Psoas muscle (tissue), 8 donors: ENCODE measurements around the gene WDR93. TPM values are rescaled to one million over a fixed set of nuclear protein-coding genes. Genes with fewer than 3 reads are reported as not detected.
A peak's percentile ranks its signal among the peaks of the same experiment; 100 is the strongest.

Source experiments
- ATAC-seq, 4 donors: fragments of 200-7000 bp; cut with Tn5 transposase; one replicate each; pipeline ENCODE4 v1.9.1; 2020; ENCODE audit warnings: moderate library complexity in 3 of 4, mild to moderate bottlenecking in 2 of 4
- DNase-seq, 2 donors: peaks; one replicate each; pipeline ENCODE4 v3.0.0-alpha.2; 2020
- H3K27ac ChIP-seq: fragments of 200-600 bp; one replicate; pipeline ENCODE4 v1.8.0; 2022
- H3K27me3 ChIP-seq, 3 donors: fragments of 200-600 bp in 1 of 3; one replicate each; pipeline versions ENCODE4 v1.6.1 to v1.8.0; 2013 to 2022; ENCODE audit warnings: low read length in 2 of 3, mild to moderate bottlenecking in 2 of 3, moderate library complexity in 1 of 3; ENCODE audit not compliant: insufficient read depth in 3 of 3
- H3K36me3 ChIP-seq, 2 donors: fragments of 200-600 bp in 1 of 2; one replicate each; pipeline versions ENCODE4 v1.6.1 to v1.8.0; 2013 to 2022; ENCODE audit warnings: low read depth in 1 of 2, mild to moderate bottlenecking in 1 of 2, moderate library complexity in 1 of 2; ENCODE audit not compliant: insufficient read depth in 1 of 2
- H3K4me1 ChIP-seq: fragments of 200-600 bp; one replicate; pipeline ENCODE4 v1.8.0; 2022
- H3K4me3 ChIP-seq: fragments of 200-600 bp; one replicate; pipeline ENCODE4 v1.8.0; 2022; ENCODE audit warnings: mild to moderate bottlenecking
- H3K9me3 ChIP-seq: fragments of 200-600 bp; one replicate; pipeline ENCODE4 v1.8.0; 2022
- WGBS, 3 donors: extraction: QIAGEN DNeasy Blood & Tissue Kit; methylation state at CpG; one replicate each; pipeline versions ENCODE4 v1.1.6 to v1.1.7; 2013; 5-methylcytosine and 5-hydroxymethylcytosine counted together
- intact Hi-C, 2 donors: fragments of 100-400 bp; cut with DNase I; formaldehyde crosslinking; loops; one replicate each; pipeline versions ENCODE4 v1.11.0 to v1.14.2; 2022
- polyA plus RNA-seq, 3 donors: library from polyadenylated mRNA; stranded (reverse); fragments of 200-250 nt; gene quantifications; one replicate each; pipeline ENCODE4 v1.2.3, GENCODE V29; 2013
- total RNA-seq, 4 donors: library from RNA; stranded (reverse); fragmentation: NEBNext Ultra II Directional in 2 of 4; extraction: Animal tissue kit (Norgen Biotek cat#: 25700) in 2 of 4; gene quantifications; one replicate each; pipeline versions ENCODE4 v1.2.1 to v1.2.4, GENCODE V29; 2021 to 2023
- TF ChIP-seq, protein P1 (sequence below): fragments of 200-600 bp; IDR thresholded peaks from one replicate; pipeline ENCODE4 v1.8.0; 2022; ENCODE audit warnings: antibody characterized with exemption
- donor health status: healthy with polysubstance abuse.
- donor health status: DM: no; HTN: no; CAD: no; lungs with moderate emphysema.
- donor health status: Bipolar disorder and iron deficiency.
- donor health status: healthy.
- donor health status: DM: yes; HTN: yes; CAD: no.
- donor health status: DM: no; HTN: no; CAD: no.
- donor health status: DM: no; HTN: no; CAD: no.
- donor health status: DM: yes; HTN: yes; CAD: no.

The WDR93 gene
- total and polyA plus RNA-seq, 7 donors = 0.03 TPM; not detected in 6

DNA sequence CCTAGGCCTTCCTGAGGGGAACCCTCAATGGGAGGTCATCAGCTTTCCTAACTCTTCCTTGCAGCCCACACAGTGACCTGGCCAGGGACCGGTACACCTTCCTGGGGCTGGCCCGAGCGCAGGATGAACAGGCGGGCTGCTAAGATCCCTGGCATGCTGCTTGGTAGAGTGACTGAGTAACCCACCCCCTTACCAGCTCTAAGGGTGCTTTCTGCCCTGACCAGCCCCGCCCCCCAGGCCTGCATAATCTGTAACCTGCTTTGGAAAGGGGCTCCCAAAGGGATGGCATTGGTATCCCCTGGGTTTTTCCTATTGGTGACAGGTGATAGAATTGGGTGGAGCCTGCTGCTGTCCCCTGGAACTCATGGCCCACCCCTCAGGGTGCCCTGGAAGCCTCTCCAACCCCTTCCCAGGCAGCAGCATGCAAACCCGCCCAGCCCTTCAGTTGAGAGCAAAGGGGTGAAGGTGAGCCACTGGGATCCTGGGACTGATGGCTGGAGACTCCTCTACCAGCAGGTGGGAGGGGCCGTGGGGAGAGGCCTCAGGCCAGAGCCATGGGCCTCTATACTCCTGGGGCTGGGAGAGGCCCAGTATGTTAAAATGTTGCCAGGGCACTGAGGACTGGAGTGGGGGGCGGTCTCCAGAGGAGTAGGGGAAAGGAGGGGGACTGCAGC, 24.3 kb upstream of the WDR93 start:
- H3K4me1 ChIP-seq = peaks cover 13% of the 10 kb centered on the region
- DNase-seq (no peak), ATAC-seq (peak in 3 of 4 donors; percentile 5 to 39 (median 22))
- no peaks in the 10 kb centered on the region for H3K27me3 ChIP-seq
- 92 to 97% (median 93%) methylated on average over 8 of the region's 8 CpGs for WGBS, 3 donors
- TF ChIP-seq, protein P1, sequence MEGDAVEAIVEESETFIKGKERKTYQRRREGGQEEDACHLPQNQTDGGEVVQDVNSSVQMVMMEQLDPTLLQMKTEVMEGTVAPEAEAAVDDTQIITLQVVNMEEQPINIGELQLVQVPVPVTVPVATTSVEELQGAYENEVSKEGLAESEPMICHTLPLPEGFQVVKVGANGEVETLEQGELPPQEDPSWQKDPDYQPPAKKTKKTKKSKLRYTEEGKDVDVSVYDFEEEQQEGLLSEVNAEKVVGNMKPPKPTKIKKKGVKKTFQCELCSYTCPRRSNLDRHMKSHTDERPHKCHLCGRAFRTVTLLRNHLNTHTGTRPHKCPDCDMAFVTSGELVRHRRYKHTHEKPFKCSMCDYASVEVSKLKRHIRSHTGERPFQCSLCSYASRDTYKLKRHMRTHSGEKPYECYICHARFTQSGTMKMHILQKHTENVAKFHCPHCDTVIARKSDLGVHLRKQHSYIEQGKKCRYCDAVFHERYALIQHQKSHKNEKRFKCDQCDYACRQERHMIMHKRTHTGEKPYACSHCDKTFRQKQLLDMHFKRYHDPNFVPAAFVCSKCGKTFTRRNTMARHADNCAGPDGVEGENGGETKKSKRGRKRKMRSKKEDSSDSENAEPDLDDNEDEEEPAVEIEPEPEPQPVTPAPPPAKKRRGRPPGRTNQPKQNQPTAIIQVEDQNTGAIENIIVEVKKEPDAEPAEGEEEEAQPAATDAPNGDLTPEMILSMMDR = no peak
- H3K36me3 ChIP-seq = no peaks in the 10 kb centered on the region
- no peaks in the 10 kb centered on the region for H3K9me3 ChIP-seq
- intact Hi-C loops = no loop called here
- H3K27ac ChIP-seq = peak overlapping the region; percentile 65
- peak overlapping the region; percentile 70 for H3K4me3 ChIP-seq

DNA sequence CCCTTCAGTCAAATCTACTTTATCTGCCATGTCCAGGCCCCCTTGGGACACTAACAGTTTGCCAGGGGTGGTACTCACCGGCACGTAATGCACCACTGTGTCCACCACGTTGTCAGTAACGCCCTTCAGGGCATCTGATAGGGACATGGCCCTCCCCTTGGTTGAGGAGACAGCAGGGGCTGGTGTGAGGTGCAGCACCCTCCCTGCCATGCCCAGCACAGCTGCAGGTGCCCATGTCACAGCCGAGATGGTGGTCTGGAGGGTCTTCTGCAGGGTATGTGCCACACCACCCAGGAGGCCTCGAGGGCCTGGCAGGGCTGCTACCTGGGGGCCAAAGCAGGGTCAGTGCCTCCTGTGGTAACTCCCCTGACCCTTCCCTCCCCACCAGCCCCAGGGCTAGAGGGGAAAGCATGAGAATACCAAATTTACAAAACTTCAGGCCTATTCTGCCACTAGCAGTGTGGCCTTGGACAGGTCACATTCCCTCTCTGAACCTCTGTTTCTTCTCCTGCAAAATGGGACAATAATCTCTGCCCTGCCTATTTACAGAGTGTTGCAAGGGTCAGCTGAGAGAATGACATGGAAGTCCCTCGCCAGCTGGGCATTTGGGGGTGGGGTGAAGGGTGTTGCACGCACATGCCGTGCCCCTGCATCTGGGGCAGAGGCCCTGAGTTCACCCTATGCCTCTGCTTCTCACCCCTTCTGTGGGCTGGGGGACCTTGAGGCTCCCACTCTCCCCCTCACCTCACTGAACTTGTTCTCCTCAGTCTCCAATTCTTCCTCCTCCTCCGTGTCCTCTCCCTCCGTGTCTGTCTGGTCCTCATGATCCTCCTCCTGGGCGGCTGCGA, 23.5 kb upstream of the WDR93 start:
- no peaks in the 10 kb centered on the region for H3K36me3 ChIP-seq
- intact Hi-C loops = no loop called here
- no peaks in the 10 kb centered on the region for H3K27me3 ChIP-seq
- 70 to 81% (median 78%) methylated on average over 11 to 13 of the region's 13 CpGs for WGBS, 3 donors
- ATAC-seq = peak in 1 of 4 donors; percentile 5
- no peak for DNase-seq
- no peak overlapping the region for H3K27ac ChIP-seq
- H3K9me3 ChIP-seq = no peaks in the 10 kb centered on the region
- H3K4me3 ChIP-seq = no peak overlapping the region
- TF ChIP-seq, protein P1 = no peak
- H3K4me1 ChIP-seq = peaks cover 13% of the 10 kb centered on the region

DNA sequence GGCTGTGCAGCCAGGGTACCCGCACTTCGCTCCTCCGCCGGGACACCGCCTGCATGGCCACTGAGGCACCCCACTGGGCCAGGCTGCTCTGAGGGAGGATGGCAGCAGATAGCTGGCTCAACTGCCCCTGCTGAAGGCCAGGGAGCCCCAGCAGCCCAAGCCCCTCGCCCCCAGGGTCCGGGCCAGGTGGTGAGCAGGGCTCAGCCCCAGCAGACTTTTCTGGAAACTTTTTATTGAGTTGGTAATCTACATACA, 23.0 kb upstream of the WDR93 start:
- TF ChIP-seq, protein P1 = no peak
- H3K4me1 ChIP-seq = peaks cover 12% of the 10 kb centered on the region
- no peaks in the 10 kb centered on the region for H3K36me3 ChIP-seq
- DNase-seq = no peak
- no peak overlapping the region for H3K27ac ChIP-seq
- H3K4me3 ChIP-seq = no peak overlapping the region
- no peaks in the 10 kb centered on the region for H3K9me3 ChIP-seq
- 90 to 95% (median 95%) methylated on average over 7 of the region's 7 CpGs for WGBS, 3 donors
- no peaks in the 10 kb centered on the region for H3K27me3 ChIP-seq
- no peak for ATAC-seq
- intact Hi-C loops = no loop called here

DNA sequence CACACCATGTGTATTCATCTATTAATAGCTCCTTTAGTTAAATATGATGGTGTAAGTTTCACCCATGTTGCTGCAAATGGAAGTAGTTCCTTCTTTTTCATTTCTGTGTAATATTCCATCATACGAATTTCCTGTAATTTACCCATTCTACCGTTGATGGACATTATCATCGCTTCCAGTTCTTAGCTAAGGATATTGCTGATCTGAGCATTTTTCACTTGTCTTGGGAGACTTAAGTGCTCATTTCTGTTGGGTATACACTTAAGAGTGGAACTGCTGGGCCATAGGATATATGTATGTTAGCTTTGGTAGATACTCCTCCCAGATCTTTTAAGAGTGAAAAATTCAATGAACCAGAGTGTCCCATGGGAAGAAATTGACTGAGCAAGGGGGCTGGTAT, 22.4 kb upstream of the WDR93 start:
- Histone ChIP-seq H3K4me1 (peaks cover 7% of the 10 kb centered on the region), H3K9me3 (no peaks in the 10 kb centered on the region), H3K36me3 (no peaks in the 10 kb centered on the region), H3K4me3 (no peak overlapping the region), H3K27me3 (no peaks in the 10 kb centered on the region), H3K27ac (no peak overlapping the region)
- WGBS, 3 donors = 91 to 95% (median 93%) methylated on average over 3 of the region's 3 CpGs
- intact Hi-C loops = no loop called here
- TF ChIP-seq, protein P1 = no peak
- DNase-seq = no peak
- no peak for ATAC-seq
